Gastrocnemius medialis (tissue), 4 donors: ENCODE measurements around the gene MAD1L1.

Source experiments
- POLR2A ChIP-seq, 2 donors: fragments of 450-650 bp; IDR thresholded peaks; one replicate each; pipeline ENCODE4 v1.6.1; 2017; ENCODE audit warnings: antibody characterized with exemption in 2 of 2, mild to moderate bottlenecking in 2 of 2, moderate library complexity in 2 of 2
- TF ChIP-seq, protein P1 (sequence below), 5 experiments: fragments of 450-650 bp in 3 of 5; fragments of 200-600 bp in 2 of 5; sonication (generic) in 2 of 5; IDR thresholded peaks in 4 of 5; conservative IDR thresholded peaks in 1 of 5; 1 replicate in 4 of 5; 2 replicates in 1 of 5; pipeline ENCODE4 v1.5.1; 2016 to 2019; ENCODE audit warnings: antibody characterized with exemption in 5 of 5, mild to moderate bottlenecking in 3 of 5, moderate library complexity in 3 of 5

DNA sequence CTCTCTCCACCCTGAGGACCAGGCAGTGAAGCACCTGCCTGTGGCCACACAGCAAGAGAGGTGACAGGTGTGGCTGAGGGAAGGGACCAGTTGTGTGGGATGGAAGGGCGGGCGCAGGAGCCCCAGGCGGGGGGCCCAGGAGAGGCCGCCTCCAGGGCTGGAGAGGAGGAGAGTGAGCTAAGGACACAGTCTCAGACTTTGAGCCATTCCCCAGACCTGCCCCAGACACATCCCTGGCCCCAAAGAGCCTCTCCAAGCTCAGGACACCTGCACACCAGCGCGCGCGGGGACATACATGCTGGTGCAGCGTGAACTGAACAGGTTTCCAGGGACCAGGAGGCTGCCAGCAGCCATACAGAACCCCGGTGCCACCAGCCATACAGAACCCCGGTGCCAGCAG lies 237.3 kb downstream of the MAD1L1 start:
- TF ChIP-seq, protein P1, sequence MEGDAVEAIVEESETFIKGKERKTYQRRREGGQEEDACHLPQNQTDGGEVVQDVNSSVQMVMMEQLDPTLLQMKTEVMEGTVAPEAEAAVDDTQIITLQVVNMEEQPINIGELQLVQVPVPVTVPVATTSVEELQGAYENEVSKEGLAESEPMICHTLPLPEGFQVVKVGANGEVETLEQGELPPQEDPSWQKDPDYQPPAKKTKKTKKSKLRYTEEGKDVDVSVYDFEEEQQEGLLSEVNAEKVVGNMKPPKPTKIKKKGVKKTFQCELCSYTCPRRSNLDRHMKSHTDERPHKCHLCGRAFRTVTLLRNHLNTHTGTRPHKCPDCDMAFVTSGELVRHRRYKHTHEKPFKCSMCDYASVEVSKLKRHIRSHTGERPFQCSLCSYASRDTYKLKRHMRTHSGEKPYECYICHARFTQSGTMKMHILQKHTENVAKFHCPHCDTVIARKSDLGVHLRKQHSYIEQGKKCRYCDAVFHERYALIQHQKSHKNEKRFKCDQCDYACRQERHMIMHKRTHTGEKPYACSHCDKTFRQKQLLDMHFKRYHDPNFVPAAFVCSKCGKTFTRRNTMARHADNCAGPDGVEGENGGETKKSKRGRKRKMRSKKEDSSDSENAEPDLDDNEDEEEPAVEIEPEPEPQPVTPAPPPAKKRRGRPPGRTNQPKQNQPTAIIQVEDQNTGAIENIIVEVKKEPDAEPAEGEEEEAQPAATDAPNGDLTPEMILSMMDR (IDR thresholded peaks at IDR 0.05 in 4 of 5, conservative IDR thresholded peaks at IDR 0.05 in 1 of 5) = no peak
- no peak for TF ChIP-seq POLR2A (IDR thresholded peaks at IDR 0.05)
